Tibial nerve (tissue), 4 donors: ENCODE results near the gene DUSP12. TPM values are rescaled to one million over a fixed set of nuclear protein-coding genes. Genes with fewer than 3 reads are reported as not detected.
"Not testable (repeated sequence)": the region's sequence is repeated elsewhere in the genome, so short reads cannot be mapped to it uniquely, and the experiment has no call there.

Source experiments
- DNase-seq, 2 donors: peaks; one replicate each; pipeline ENCODE4 v3.0.0-alpha.2; 2019; ENCODE audit warnings: low spot score in 2 of 2
- H3K27ac ChIP-seq, 4 donors: fragments of 200-600 bp; sonication (generic) in 3 of 4; one replicate each; pipeline ENCODE4 v1.5.1; 2017 to 2019; ENCODE audit warnings: mild to moderate bottlenecking in 1 of 4
- H3K27me3 ChIP-seq, 2 donors: fragments of 200-600 bp; sonication (generic) in 1 of 2; one replicate each; pipeline versions ENCODE4 v1.5.1 to v1.6.0; 2017 to 2019
- H3K36me3 ChIP-seq, 3 donors: fragments of 200-600 bp; sonication (generic); one replicate each; pipeline ENCODE4 v1.5.1; 2018 to 2019
- H3K4me1 ChIP-seq, 4 donors: fragments of 200-600 bp; sonication (generic) in 3 of 4; one replicate each; pipeline ENCODE4 v1.5.1; 2017 to 2019
- H3K4me3 ChIP-seq, 4 donors: fragments of 200-600 bp; sonication (generic) in 3 of 4; one replicate each; pipeline ENCODE4 v1.5.1; 2017 to 2019; ENCODE audit warnings: mild to moderate bottlenecking in 1 of 4, moderate library complexity in 1 of 4
- H3K9me3 ChIP-seq, 4 donors: fragments of 200-600 bp; sonication (generic) in 3 of 4; one replicate each; pipeline ENCODE4 v1.5.1; 2017 to 2019
- CTCF ChIP-seq, 5 experiments: fragments of 200-600 bp in 3 of 5; fragments of 450-650 bp in 2 of 5; sonication (generic) in 3 of 5; IDR thresholded peaks; one replicate each; pipeline ENCODE4 v1.5.1; 2016 to 2019; ENCODE audit warnings: antibody characterized with exemption in 5 of 5, mild to moderate bottlenecking in 3 of 5, moderate library complexity in 2 of 5
- EP300 ChIP-seq, 2 donors: sonication (generic); formaldehyde crosslinking; IDR thresholded peaks; one replicate each; pipeline ENCODE4 v1.6.1; 2017; ENCODE audit warnings: antibody characterized with exemption in 2 of 2, mild to moderate bottlenecking in 1 of 2
- POLR2A ChIP-seq, 2 donors: fragments of 450-650 bp; IDR thresholded peaks; one replicate each; pipeline ENCODE4 v1.6.1; 2017; ENCODE audit warnings: antibody characterized with exemption in 2 of 2, mild to moderate bottlenecking in 2 of 2, moderate library complexity in 2 of 2
- WGBS, 2 donors: methylation state at CpG; one replicate each; pipeline ENCODE4 v1.1.5; 2018; 5-methylcytosine and 5-hydroxymethylcytosine counted together
- total RNA-seq, 4 donors: library from RNA; depleted of rRNA; stranded (reverse); fragments of >200 nt; gene quantifications; one replicate each; pipeline ENCODE4 v1.1.0, GENCODE V29; 2016

DUSP12 gene
- total RNA-seq, 4 donors from 2014 or later, result 33.5 to 40.6 (median 39.3) TPM

GRCh38 chr1:161768986-161769672 is 19.5 kb downstream of the DUSP12 start:
- Histone ChIP-seq H3K27me3 (no peaks in the 10 kb centered on the region), H3K36me3 (no peaks in the 10 kb centered on the region), H3K9me3 (no peaks in the 10 kb centered on the region), H3K4me3 (no peak overlapping the region), H3K27ac (no peak overlapping the region), H3K4me1 (peaks cover 0 to 65% (median 12%) of the 10 kb centered on the region in 4 donors)
- no peak for TF ChIP-seq EP300 (IDR thresholded peaks at IDR 0.05)
- no peak for TF ChIP-seq CTCF (IDR thresholded peaks at IDR 0.05)
- no peak for TF ChIP-seq POLR2A (IDR thresholded peaks at IDR 0.05)
- no peak for DNase-seq

- not testable (repeated sequence) for DNase-seq, H3K4me3 ChIP-seq, H3K27me3 ChIP-seq, H3K9me3 ChIP-seq, H3K27ac ChIP-seq, H3K36me3 ChIP-seq
- peaks cover 0 to 69% (median 12%) of the 10 kb centered on the region in 4 donors for H3K4me1 ChIP-seq
- WGBS, 2 donors, result 88 to 91% methylated on average over 5 of the region's 5 CpGs
These were observed 20.1 kb downstream of the DUSP12 start for GRCh38 chr1:161769673-161770045.

- Histone ChIP-seq H3K4me3 (no peak overlapping the region), H3K4me1 (peaks cover 0 to 69% (median 12%) of the 10 kb centered on the region in 4 donors), H3K27me3 (no peaks in the 10 kb centered on the region), H3K36me3 (no peaks in the 10 kb centered on the region), H3K9me3 (no peaks in the 10 kb centered on the region), H3K27ac (no peak overlapping the region)
- TF ChIP-seq CTCF (IDR thresholded peaks at IDR 0.05), result no peak
- no peak for DNase-seq
- WGBS, 2 donors, result 88% methylated on average over 3 of the region's 3 CpGs
These were observed 20.7 kb downstream of the DUSP12 start for GRCh38 chr1:161770250-161770649.

- no peak overlapping the region for H3K4me3 ChIP-seq
- H3K4me1 ChIP-seq, result peaks cover 0 to 76% (median 12%) of the 10 kb centered on the region in 4 donors
- no peak for DNase-seq
- no peak for TF ChIP-seq POLR2A (IDR thresholded peaks at IDR 0.05)
- no peak for TF ChIP-seq CTCF (IDR thresholded peaks at IDR 0.05)
- no peak for TF ChIP-seq EP300 (IDR thresholded peaks at IDR 0.05)
- no peaks in the 10 kb centered on the region for H3K9me3 ChIP-seq
- peak overlapping the region in 2 of 4 donors; percentile 49 to 56 for H3K27ac ChIP-seq
- no peaks in the 10 kb centered on the region for H3K36me3 ChIP-seq
- WGBS, 2 donors, result 70 to 73% methylated on average over 5 of the region's 5 CpGs
- H3K27me3 ChIP-seq, result no peaks in the 10 kb centered on the region
These were observed 21.6 kb downstream of the DUSP12 start for GRCh38 chr1:161771161-161771560.

- Histone ChIP-seq H3K27me3 (no peaks in the 10 kb centered on the region), H3K36me3 (no peaks in the 10 kb centered on the region), H3K4me3 (no peak overlapping the region), H3K4me1 (peaks cover 0 to 76% (median 11%) of the 10 kb centered on the region in 4 donors), H3K27ac (peak overlapping the region in 3 of 4 donors; percentile 21 to 56 (median 49)), H3K9me3 (no peaks in the 10 kb centered on the region)
- WGBS, 2 donors, result 81 to 82% methylated on average over 2 of the region's 2 CpGs
- no peak for TF ChIP-seq POLR2A (IDR thresholded peaks at IDR 0.05)
- no peak for TF ChIP-seq EP300 (IDR thresholded peaks at IDR 0.05)
- no peak for TF ChIP-seq CTCF (IDR thresholded peaks at IDR 0.05)
- no peak for DNase-seq
These were observed 22.4 kb downstream of the DUSP12 start for GRCh38 chr1:161771973-161772372.

- Histone ChIP-seq H3K9me3 (no peaks in the 10 kb centered on the region), H3K4me1 (peaks cover 0 to 76% (median 7%) of the 10 kb centered on the region in 4 donors), H3K27me3 (no peaks in the 10 kb centered on the region), H3K36me3 (no peaks in the 10 kb centered on the region), H3K27ac (peak overlapping the region in 3 of 4 donors; percentile 21 to 56 (median 49)), H3K4me3 (no peak overlapping the region)
- TF ChIP-seq POLR2A (IDR thresholded peaks at IDR 0.05), result no peak
- no peak for TF ChIP-seq CTCF (IDR thresholded peaks at IDR 0.05)
- peak in 1 of 2 donors; percentile 54 for TF ChIP-seq EP300 (IDR thresholded peaks at IDR 0.05)
- DNase-seq, result no peak
These were observed 22.8 kb downstream of the DUSP12 start for GRCh38 chr1:161772397-161772796.
